Thyroid gland (tissue), 4 donors: ENCODE results near the gene DLG2. TPM values are rescaled to one million over a fixed set of nuclear protein-coding genes. Genes with fewer than 3 reads are reported as not detected.

Experiments
- DNase-seq, 2 donors: peaks; one replicate each; pipeline ENCODE4 v3.0.0-alpha.2; 2019
- H3K27ac ChIP-seq, 3 donors: fragments of 200-600 bp; sonication (generic); 1 replicate in 2 of 3; 2 replicates in 1 of 3; pipeline ENCODE4 v1.5.1; 2016 to 2019; ENCODE audit warnings: mild to moderate bottlenecking in 1 of 3, moderate library complexity in 1 of 3
- H3K27me3 ChIP-seq: fragments of 200-600 bp; sonication (generic); one replicate; pipeline ENCODE4 v1.5.1; 2019
- H3K36me3 ChIP-seq, 2 donors: fragments of 200-600 bp; sonication (generic); one replicate each; pipeline ENCODE4 v1.5.1; 2016 to 2019
- H3K4me1 ChIP-seq, 2 donors: fragments of 200-600 bp; sonication (generic); one replicate each; pipeline ENCODE4 v1.5.1; 2017 to 2019
- H3K4me3 ChIP-seq, 3 donors: fragments of 200-600 bp; sonication (generic); replicated peaks in 1 of 3; 1 replicate in 2 of 3; 2 replicates in 1 of 3; pipeline ENCODE4 v1.5.1; 2016; ENCODE audit warnings: mild to moderate bottlenecking in 1 of 3
- H3K9me3 ChIP-seq: fragments of 200-600 bp; sonication (generic); one replicate; pipeline ENCODE4 v1.5.1; 2017
- POLR2A ChIP-seq, 2 donors: fragments of 450-650 bp; IDR thresholded peaks; one replicate each; pipeline ENCODE4 v1.6.1; 2017; ENCODE audit warnings: antibody characterized with exemption in 2 of 2, mild to moderate bottlenecking in 2 of 2, moderate library complexity in 1 of 2
- WGBS, 2 donors: methylation state at CpG; one replicate each; pipeline ENCODE4 v1.1.5; 2017; 5-methylcytosine and 5-hydroxymethylcytosine counted together
- intact Hi-C: fragments of 100-400 bp; cut with DNase I; formaldehyde crosslinking; loops from one replicate; pipeline ENCODE4 v1.15.1; 2023
- total RNA-seq, 4 donors: library from RNA; depleted of rRNA; stranded (reverse); fragments of >200 nt; gene quantifications; one replicate each; pipeline ENCODE4 v1.2.3, GENCODE V29; 2016
- TF ChIP-seq, protein P1 (sequence below), 6 experiments: fragments of 200-600 bp in 3 of 6; fragments of 450-650 bp in 3 of 6; sonication (generic) in 3 of 6; IDR thresholded peaks; one replicate each; pipeline ENCODE4 v1.5.1; 2016 to 2019; ENCODE audit warnings: antibody characterized with exemption in 6 of 6, mild to moderate bottlenecking in 2 of 6, inconsistent platforms in 1 of 6, moderate library complexity in 1 of 6

The DLG2 gene
- total RNA-seq, 4 donors from 2014 or later, result 29.4 to 79.4 (median 42.4) TPM

DNA sequence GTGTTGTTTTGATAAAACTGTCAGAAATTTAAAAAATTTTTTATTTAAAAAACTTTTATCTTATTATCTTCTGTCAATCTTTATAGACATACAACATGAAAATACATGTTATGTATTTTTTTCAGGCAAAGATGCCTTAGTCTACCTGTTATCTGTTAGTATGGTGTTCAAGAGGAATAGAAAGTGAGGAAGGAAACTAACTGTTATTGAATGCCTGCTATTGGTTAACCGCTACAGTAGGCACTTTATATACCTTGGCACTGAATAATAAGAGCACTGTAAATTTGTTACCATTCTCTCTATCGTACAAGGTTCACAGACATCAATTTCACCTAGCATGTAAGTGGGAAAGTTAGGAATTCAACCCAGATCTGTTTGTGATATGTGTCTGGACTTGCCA lies 2068.9 kb downstream of the DLG2 start:
- intact Hi-C loops, result no loop called here
- DNase-seq, result no peak
- no peaks in the 10 kb centered on the region for H3K9me3 ChIP-seq
- no peaks in the 10 kb centered on the region for H3K36me3 ChIP-seq
- no peak overlapping the region for H3K27ac ChIP-seq
- no peaks in the 10 kb centered on the region for H3K27me3 ChIP-seq
- no peak overlapping the region for H3K4me3 ChIP-seq
- no peak for TF ChIP-seq POLR2A (IDR thresholded peaks at IDR 0.05)
- TF ChIP-seq, protein P1, sequence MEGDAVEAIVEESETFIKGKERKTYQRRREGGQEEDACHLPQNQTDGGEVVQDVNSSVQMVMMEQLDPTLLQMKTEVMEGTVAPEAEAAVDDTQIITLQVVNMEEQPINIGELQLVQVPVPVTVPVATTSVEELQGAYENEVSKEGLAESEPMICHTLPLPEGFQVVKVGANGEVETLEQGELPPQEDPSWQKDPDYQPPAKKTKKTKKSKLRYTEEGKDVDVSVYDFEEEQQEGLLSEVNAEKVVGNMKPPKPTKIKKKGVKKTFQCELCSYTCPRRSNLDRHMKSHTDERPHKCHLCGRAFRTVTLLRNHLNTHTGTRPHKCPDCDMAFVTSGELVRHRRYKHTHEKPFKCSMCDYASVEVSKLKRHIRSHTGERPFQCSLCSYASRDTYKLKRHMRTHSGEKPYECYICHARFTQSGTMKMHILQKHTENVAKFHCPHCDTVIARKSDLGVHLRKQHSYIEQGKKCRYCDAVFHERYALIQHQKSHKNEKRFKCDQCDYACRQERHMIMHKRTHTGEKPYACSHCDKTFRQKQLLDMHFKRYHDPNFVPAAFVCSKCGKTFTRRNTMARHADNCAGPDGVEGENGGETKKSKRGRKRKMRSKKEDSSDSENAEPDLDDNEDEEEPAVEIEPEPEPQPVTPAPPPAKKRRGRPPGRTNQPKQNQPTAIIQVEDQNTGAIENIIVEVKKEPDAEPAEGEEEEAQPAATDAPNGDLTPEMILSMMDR (IDR thresholded peaks at IDR 0.05), result no peak
- WGBS, 2 donors, result 94% methylated on average over 2 of the region's 2 CpGs
- H3K4me1 ChIP-seq, result no peaks in the 10 kb centered on the region

DNA sequence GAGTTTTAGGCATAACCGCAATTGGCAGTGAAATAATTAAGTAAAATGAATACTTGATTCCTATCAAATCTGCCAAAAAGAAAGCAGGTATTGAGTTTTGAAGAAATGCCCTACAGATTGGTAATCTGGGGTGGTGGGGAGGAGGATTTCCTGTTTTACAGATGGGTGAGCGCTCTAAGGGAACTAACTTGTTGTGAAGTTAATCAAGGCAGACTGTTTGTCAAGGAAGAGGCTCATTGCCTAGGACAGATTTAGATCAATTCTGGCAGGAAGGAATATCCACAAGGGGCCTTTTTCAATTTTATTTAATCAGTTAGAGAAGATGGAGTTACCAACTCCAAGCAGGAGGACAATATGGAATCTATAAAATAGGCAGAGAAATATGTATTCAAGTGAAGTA lies 2069.5 kb downstream of the DLG2 start:
- H3K4me3 ChIP-seq, result no peak overlapping the region
- intact Hi-C loops, result no loop called here
- no peak for DNase-seq
- H3K36me3 ChIP-seq, result no peaks in the 10 kb centered on the region
- no peaks in the 10 kb centered on the region for H3K9me3 ChIP-seq
- WGBS, 2 donors, result 81 to 91% methylated on average over 2 of the region's 2 CpGs
- TF ChIP-seq, protein P1 (IDR thresholded peaks at IDR 0.05), result no peak
- no peak for TF ChIP-seq POLR2A (IDR thresholded peaks at IDR 0.05)
- no peaks in the 10 kb centered on the region for H3K4me1 ChIP-seq
- H3K27ac ChIP-seq, result no peak overlapping the region
- no peaks in the 10 kb centered on the region for H3K27me3 ChIP-seq

DNA sequence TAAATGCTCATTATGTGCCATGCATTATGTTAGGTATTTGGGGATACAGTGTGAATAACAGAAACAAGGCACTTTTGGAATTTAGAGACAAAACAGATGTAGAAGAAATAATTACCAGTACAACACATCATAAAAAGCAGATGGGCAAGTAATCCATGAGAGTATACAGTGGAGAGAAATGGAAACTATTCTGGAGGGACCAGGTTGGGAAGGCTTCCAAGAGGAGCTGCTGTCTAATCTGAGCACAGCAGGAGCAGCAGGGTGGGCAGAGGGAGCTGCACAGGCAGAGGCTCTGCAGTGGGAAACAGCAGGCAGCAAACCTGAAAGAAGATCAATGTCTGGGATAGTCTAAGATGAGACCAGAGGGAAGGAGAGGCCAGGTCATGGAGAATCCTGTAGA lies 2072.3 kb downstream of the DLG2 start:
- Histone ChIP-seq H3K4me3 (no peak overlapping the region), H3K9me3 (no peaks in the 10 kb centered on the region), H3K27ac (no peak overlapping the region), H3K36me3 (no peaks in the 10 kb centered on the region), H3K4me1 (peaks cover 12 to 15% of the 10 kb centered on the region in 2 donors), H3K27me3 (no peaks in the 10 kb centered on the region)
- intact Hi-C loops, result no loop called here
- TF ChIP-seq POLR2A (IDR thresholded peaks at IDR 0.05), result no peak
- TF ChIP-seq, protein P1 (IDR thresholded peaks at IDR 0.05), result no peak
- DNase-seq, result no peak

DNA sequence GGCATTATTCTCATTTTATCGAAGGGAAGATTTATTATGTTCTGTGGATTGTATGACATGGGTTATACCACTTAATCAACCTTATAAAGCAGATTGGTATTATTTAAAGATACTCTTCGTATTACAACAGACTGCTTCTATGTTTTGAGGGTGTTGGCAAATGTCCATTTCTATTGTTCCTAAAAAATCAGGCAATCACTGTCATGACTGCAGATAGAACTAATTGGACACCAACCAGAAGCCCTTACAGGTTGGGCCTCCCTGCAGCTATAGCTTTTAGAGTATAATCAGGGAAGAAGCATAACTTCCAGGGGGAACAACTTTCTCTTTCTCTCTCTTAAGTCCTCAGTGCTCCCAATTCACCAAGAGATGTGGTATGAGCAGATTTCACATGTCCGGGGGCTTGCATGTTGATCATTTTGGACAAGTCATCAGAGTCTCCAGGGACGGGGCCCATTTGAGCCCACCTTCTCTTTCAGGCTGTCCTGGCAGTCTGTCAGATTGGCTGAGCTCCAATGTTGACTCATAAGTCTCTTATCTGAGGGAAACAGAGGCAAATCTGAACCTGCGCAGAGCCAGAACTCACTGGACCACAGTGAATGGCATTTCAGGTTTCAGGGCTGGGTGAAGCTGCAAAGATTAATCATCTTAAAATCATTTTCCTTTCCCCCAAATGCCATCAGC lies 2077.0 kb downstream of the DLG2 start:
- 57 to 73% methylated on average over 5 of the region's 5 CpGs for WGBS, 2 donors
- H3K27ac ChIP-seq, result peak overlapping the region; percentile 2 to 52 (median 48)
- peak; percentile 27 to 37 for DNase-seq
- intact Hi-C loops, result no loop called here
- no peak overlapping the region for H3K4me3 ChIP-seq
- H3K36me3 ChIP-seq, result no peaks in the 10 kb centered on the region
- no peaks in the 10 kb centered on the region for H3K9me3 ChIP-seq
- H3K27me3 ChIP-seq, result no peaks in the 10 kb centered on the region
- TF ChIP-seq, protein P1 (IDR thresholded peaks at IDR 0.05), result no peak
- no peak for TF ChIP-seq POLR2A (IDR thresholded peaks at IDR 0.05)
- H3K4me1 ChIP-seq, result peaks cover 15 to 17% of the 10 kb centered on the region in 2 donors

DNA sequence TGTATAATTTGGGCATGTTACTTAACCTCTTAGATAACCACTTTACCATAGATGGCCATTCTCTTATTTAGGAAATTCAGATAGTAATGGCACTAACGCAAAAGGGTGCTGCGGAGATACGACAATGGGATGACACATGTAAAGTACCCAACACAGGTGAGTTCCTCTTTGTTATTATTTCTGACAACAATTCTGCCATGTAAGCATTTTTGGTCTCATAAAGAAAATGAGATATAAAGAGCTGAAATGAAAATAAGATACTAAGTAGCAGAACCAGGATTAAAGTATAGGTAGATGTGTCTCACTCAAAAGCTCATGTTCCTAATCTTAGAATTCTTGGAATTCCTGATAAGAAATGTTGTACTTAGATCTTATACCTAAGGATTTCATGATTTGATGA lies 2080.8 kb downstream of the DLG2 start:
- no peak overlapping the region for H3K4me3 ChIP-seq

More for the DNA sequence above, 2080.8 kb downstream of the DLG2 start:
- Histone ChIP-seq H3K27ac (no peak overlapping the region), H3K27me3 (no peaks in the 10 kb centered on the region), H3K36me3 (no peaks in the 10 kb centered on the region), H3K9me3 (no peaks in the 10 kb centered on the region), H3K4me1 (peaks cover 18 to 21% of the 10 kb centered on the region in 2 donors)
- intact Hi-C loops, result no loop called here
- TF ChIP-seq POLR2A (IDR thresholded peaks at IDR 0.05), result no peak
- TF ChIP-seq, protein P1 (IDR thresholded peaks at IDR 0.05), result no peak
- WGBS, 2 donors, result 80% methylated on average over 3 of the region's 3 CpGs
- no peak for DNase-seq
